K562 (cell line): ENCODE measurements around the gene NCOR2.

Source experiments
- POLR2A ChIP-seq: fragments of 450-650 bp; conservative IDR thresholded peaks from 2 replicates; pipeline ENCODE4 v1.6.1; 2016
- RAD51 ChIP-seq: fragments of 450-650 bp; IDR thresholded peaks from 2 replicates; pipeline ENCODE4 v1.7.1; 2016; ENCODE audit warnings: low read depth, mild to moderate bottlenecking, borderline replicate concordance
- ZFP1 ChIP-seq: fragments of 450-650 bp; formaldehyde crosslinking; IDR thresholded peaks from 2 replicates; pipeline ENCODE4 v1.4.0; 2020; ENCODE audit warnings: mild to moderate bottlenecking, mixed read lengths
- ZNF354B ChIP-seq: fragments of 250-450 bp; sonication (Bioruptor Pico); IDR thresholded peaks from 2 replicates; pipeline ENCODE4 v1.4.0; 2020
- ZNF699 ChIP-seq: fragments of 250-450 bp; sonication (Bioruptor Pico); IDR thresholded peaks from 2 replicates; pipeline ENCODE4 v1.8.0; 2021; ENCODE audit warnings: mild to moderate bottlenecking, moderate library complexity; ENCODE audit not compliant: insufficient replicate concordance
- TF ChIP-seq, protein P1 (sequence below), 3 experiments: IDR thresholded peaks in 2 of 3; conservative IDR thresholded peaks in 1 of 3; 2 replicates each; pipeline ENCODE4 v1.5.1; 2011 to 2012; ENCODE audit warnings: low read length in 3 of 3, mild to moderate bottlenecking in 3 of 3, control low read depth in 2 of 3, improper control_type of control experiment in 1 of 3, inconsistent platforms in 1 of 3, low read depth in 1 of 3, mixed read lengths in 1 of 3, moderate library complexity in 1 of 3; ENCODE audit not compliant: insufficient read depth in 2 of 3
- TF ChIP-seq, protein P2 (sequence below): sonication (generic); formaldehyde crosslinking; IDR thresholded peaks from 2 replicates; pipeline ENCODE4 v1.8.1; 2023; ENCODE audit warnings: mild to moderate bottlenecking, missing genetic modification reagents
- TF ChIP-seq, protein P3 (sequence below): fragments of 450-650 bp; IDR thresholded peaks from 2 replicates; pipeline ENCODE4 v1.6.1; 2017; ENCODE audit warnings: antibody characterized with exemption, mild to moderate bottlenecking

DNA sequence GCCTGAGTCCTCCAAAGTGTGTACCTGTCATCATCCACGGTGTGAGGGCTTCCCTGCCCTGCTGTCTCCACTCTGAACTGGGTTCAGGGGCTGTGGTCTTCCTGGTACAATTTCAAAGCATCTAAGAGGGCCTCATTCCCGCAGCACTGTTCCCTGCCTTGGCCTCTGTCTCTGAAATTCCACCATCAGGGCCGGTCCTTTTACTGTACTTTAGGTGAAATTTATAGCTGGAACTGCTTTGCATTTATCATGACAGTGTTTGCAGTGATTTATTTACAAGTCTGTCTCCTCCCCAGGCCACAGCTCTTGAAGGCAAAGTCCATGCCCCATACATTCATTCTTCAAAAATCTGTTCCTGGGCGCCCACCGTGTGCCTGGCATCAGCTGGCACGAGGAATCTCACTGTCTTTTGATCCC lies 36.9 kb upstream of the NCOR2 start:
- TF ChIP-seq ZNF354B (CRISPR knock-in tag), result no peak
- TF ChIP-seq ZFP1 (CRISPR knock-in tag), result no peak
- TF ChIP-seq, protein P1, sequence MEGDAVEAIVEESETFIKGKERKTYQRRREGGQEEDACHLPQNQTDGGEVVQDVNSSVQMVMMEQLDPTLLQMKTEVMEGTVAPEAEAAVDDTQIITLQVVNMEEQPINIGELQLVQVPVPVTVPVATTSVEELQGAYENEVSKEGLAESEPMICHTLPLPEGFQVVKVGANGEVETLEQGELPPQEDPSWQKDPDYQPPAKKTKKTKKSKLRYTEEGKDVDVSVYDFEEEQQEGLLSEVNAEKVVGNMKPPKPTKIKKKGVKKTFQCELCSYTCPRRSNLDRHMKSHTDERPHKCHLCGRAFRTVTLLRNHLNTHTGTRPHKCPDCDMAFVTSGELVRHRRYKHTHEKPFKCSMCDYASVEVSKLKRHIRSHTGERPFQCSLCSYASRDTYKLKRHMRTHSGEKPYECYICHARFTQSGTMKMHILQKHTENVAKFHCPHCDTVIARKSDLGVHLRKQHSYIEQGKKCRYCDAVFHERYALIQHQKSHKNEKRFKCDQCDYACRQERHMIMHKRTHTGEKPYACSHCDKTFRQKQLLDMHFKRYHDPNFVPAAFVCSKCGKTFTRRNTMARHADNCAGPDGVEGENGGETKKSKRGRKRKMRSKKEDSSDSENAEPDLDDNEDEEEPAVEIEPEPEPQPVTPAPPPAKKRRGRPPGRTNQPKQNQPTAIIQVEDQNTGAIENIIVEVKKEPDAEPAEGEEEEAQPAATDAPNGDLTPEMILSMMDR (IDR thresholded peaks at IDR 0.05 in 2 of 3, conservative IDR thresholded peaks at IDR 0.05 in 1 of 3; ENCODE audit: insufficient read depth in 2 of 3, low read depth in 1 of 3, low read length in 3 of 3), result no peak
- TF ChIP-seq, protein P2, sequence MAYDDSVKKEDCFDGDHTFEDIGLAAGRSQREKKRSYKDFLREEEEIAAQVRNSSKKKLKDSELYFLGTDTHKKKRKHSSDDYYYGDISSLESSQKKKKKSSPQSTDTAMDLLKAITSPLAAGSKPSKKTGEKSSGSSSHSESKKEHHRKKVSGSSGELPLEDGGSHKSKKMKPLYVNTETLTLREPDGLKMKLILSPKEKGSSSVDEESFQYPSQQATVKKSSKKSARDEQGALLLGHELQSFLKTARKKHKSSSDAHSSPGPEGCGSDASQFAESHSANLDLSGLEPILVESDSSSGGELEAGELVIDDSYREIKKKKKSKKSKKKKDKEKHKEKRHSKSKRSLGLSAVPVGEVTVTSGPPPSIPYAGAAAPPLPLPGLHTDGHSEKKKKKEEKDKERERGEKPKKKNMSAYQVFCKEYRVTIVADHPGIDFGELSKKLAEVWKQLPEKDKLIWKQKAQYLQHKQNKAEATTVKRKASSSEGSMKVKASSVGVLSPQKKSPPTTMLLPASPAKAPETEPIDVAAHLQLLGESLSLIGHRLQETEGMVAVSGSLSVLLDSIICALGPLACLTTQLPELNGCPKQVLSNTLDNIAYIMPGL, result no peak
- TF ChIP-seq, protein P3, sequence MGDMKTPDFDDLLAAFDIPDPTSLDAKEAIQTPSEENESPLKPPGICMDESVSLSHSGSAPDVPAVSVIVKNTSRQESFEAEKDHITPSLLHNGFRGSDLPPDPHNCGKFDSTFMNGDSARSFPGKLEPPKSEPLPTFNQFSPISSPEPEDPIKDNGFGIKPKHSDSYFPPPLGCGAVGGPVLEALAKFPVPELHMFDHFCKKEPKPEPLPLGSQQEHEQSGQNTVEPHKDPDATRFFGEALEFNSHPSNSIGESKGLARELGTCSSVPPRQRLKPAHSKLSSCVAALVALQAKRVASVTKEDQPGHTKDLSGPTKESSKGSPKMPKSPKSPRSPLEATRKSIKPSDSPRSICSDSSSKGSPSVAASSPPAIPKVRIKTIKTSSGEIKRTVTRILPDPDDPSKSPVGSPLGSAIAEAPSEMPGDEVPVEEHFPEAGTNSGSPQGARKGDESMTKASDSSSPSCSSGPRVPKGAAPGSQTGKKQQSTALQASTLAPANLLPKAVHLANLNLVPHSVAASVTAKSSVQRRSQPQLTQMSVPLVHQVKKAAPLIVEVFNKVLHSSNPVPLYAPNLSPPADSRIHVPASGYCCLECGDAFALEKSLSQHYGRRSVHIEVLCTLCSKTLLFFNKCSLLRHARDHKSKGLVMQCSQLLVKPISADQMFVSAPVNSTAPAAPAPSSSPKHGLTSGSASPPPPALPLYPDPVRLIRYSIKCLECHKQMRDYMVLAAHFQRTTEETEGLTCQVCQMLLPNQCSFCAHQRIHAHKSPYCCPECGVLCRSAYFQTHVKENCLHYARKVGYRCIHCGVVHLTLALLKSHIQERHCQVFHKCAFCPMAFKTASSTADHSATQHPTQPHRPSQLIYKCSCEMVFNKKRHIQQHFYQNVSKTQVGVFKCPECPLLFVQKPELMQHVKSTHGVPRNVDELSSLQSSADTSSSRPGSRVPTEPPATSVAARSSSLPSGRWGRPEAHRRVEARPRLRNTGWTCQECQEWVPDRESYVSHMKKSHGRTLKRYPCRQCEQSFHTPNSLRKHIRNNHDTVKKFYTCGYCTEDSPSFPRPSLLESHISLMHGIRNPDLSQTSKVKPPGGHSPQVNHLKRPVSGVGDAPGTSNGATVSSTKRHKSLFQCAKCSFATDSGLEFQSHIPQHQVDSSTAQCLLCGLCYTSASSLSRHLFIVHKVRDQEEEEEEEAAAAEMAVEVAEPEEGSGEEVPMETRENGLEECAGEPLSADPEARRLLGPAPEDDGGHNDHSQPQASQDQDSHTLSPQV, result no peak
- TF ChIP-seq RAD51, result no peak
- TF ChIP-seq ZNF699 (CRISPR knock-in tag), result no peak
- TF ChIP-seq POLR2A, result no peak
